Loucy (cell line): Measurements from ENCODE around the gene CCBE1.

Experiments used
- H2AFZ ChIP-seq: fragments of 200-600 bp; sonication (generic); 2 replicates; pipeline ENCODE4 v1.6.0; 2016; ENCODE audit warnings: antibody characterized with exemption, mild to moderate bottlenecking, low read length, moderate library complexity
- H3F3A ChIP-seq: fragments of 200-600 bp; 2 replicates; pipeline ENCODE4 v1.6.0; 2016; ENCODE audit warnings: antibody characterized with exemption, low read depth, mild to moderate bottlenecking
- H3K27me3 ChIP-seq: fragments of 200-600 bp; sonication (generic); 2 replicates; pipeline ENCODE4 v1.6.1; 2014; ENCODE audit warnings: low read length, mild to moderate bottlenecking; ENCODE audit not compliant: insufficient read depth, poor library complexity, severe bottlenecking
- H3K36me3 ChIP-seq: fragments of 200-600 bp; sonication (generic); 2 replicates; pipeline ENCODE4 v1.6.1; 2016; ENCODE audit warnings: low read length; ENCODE audit not compliant: insufficient read depth
- H3K4me1 ChIP-seq: fragments of 200-600 bp; sonication (generic); 2 replicates; pipeline ENCODE4 v1.5.1; 2014; ENCODE audit warnings: low read length, mild to moderate bottlenecking; ENCODE audit not compliant: insufficient read depth, poor library complexity, severe bottlenecking
- H3K4me2 ChIP-seq: fragments of 200-600 bp; sonication (generic); 2 replicates; pipeline ENCODE4 v1.6.0; 2014; ENCODE audit warnings: antibody characterized with exemption, low read length, low read depth, mild to moderate bottlenecking; ENCODE audit not compliant: poor library complexity, severe bottlenecking
- H3K4me3 ChIP-seq: fragments of 200-600 bp; sonication (generic); 2 replicates; pipeline ENCODE4 v1.5.1; 2014; ENCODE audit warnings: low read length, mild to moderate bottlenecking, mixed read lengths; ENCODE audit not compliant: poor library complexity, severe bottlenecking
- H3K79me2 ChIP-seq: fragments of 200-600 bp; sonication (generic); 2 replicates; pipeline ENCODE4 v1.6.1; 2014; ENCODE audit warnings: low read length; ENCODE audit not compliant: insufficient read depth
- H3K9ac ChIP-seq: fragments of 200-600 bp; sonication (generic); 2 replicates; pipeline ENCODE4 v1.6.0; 2014; ENCODE audit warnings: mild to moderate bottlenecking, low read depth, low read length, moderate library complexity; ENCODE audit not compliant: poor library complexity, severe bottlenecking
- H3K9me2 ChIP-seq: fragments of 200-600 bp; sonication (generic); replicated peaks from 2 replicates; pipeline ENCODE4 v1.6.1; 2016; ENCODE audit warnings: low read depth, low read length, mixed read lengths
- H3K9me3 ChIP-seq: fragments of 200-600 bp; sonication (generic); 2 replicates; pipeline ENCODE4 v1.6.1; 2014; ENCODE audit warnings: mild to moderate bottlenecking, antibody characterized with exemption, low read length, low read depth; ENCODE audit not compliant: insufficient read depth
- H4K20me1 ChIP-seq: fragments of 200-600 bp; sonication (generic); 2 replicates; pipeline ENCODE4 v1.6.0; 2014; ENCODE audit warnings: antibody characterized with exemption, low read length, mild to moderate bottlenecking; ENCODE audit not compliant: insufficient read depth, poor library complexity, severe bottlenecking
- CTCF ChIP-seq: fragments of 200-600 bp; sonication (generic); conservative IDR thresholded peaks from 2 replicates; pipeline ENCODE4 v1.5.1; 2014; ENCODE audit warnings: mild to moderate bottlenecking, antibody characterized with exemption, low read length
- EZH2phosphoT487 ChIP-seq: fragments of 200-600 bp; IDR thresholded peaks from 2 replicates; pipeline ENCODE4 v1.6.1; 2018; ENCODE audit warnings: antibody characterized with exemption, mild to moderate bottlenecking, moderate library complexity, borderline replicate concordance

CCBE1 gene

GRCh38 chr18:59536166-59536565, 161.1 kb downstream of the CCBE1 start:
- no peak overlapping the region for H3K4me2 ChIP-seq

GRCh38 chr18:59535055-59535454, 162.2 kb downstream of the CCBE1 start:
- TF ChIP-seq CTCF (no peak), EZH2phosphoT487 (no peak)
- H3K4me1 ChIP-seq = no peaks in the 10 kb centered on the region
- H3K4me2 ChIP-seq = no peak overlapping the region
- H3K9ac ChIP-seq = no peak overlapping the region
- no peak overlapping the region for H3K4me3 ChIP-seq
- no peaks in the 10 kb centered on the region for H3K79me2 ChIP-seq
- no peak overlapping the region for H2AFZ ChIP-seq
- H4K20me1 ChIP-seq = no peaks in the 10 kb centered on the region
- H3K36me3 ChIP-seq = no peaks in the 10 kb centered on the region
- H3K9me2 ChIP-seq = no peaks in the 10 kb centered on the region
- no peaks in the 10 kb centered on the region for H3K27me3 ChIP-seq
- H3F3A ChIP-seq = no peaks in the 10 kb centered on the region
- H3K9me3 ChIP-seq = no peaks in the 10 kb centered on the region

More at GRCh38 chr18:59536166-59536565, 161.1 kb downstream of the CCBE1 start:
- H3K9me2 ChIP-seq = no peaks in the 10 kb centered on the region
- H3K4me1 ChIP-seq = no peaks in the 10 kb centered on the region
- no peaks in the 10 kb centered on the region for H3K79me2 ChIP-seq
- no peak overlapping the region for H3K9ac ChIP-seq
- H3K4me3 ChIP-seq = no peak overlapping the region
- no peaks in the 10 kb centered on the region for H4K20me1 ChIP-seq
- H3K36me3 ChIP-seq = no peaks in the 10 kb centered on the region
- no peaks in the 10 kb centered on the region for H3K27me3 ChIP-seq
- H3K9me3 ChIP-seq = no peaks in the 10 kb centered on the region
- TF ChIP-seq CTCF (no peak), EZH2phosphoT487 (no peak)
- no peak overlapping the region for H2AFZ ChIP-seq
- no peaks in the 10 kb centered on the region for H3F3A ChIP-seq

GRCh38 chr18:59528866-59529265, 168.4 kb downstream of the CCBE1 start:
- Histone ChIP-seq H3K9me3 (no peaks in the 10 kb centered on the region), H3K79me2 (no peaks in the 10 kb centered on the region), H3K4me1 (no peaks in the 10 kb centered on the region), H3K36me3 (no peaks in the 10 kb centered on the region), H3K27me3 (no peaks in the 10 kb centered on the region), H3K9ac (no peak overlapping the region), H3K9me2 (no peaks in the 10 kb centered on the region), H3F3A (no peaks in the 10 kb centered on the region), H3K4me3 (no peak overlapping the region), H2AFZ (no peak overlapping the region), H4K20me1 (no peaks in the 10 kb centered on the region), H3K4me2 (no peak overlapping the region)
- TF ChIP-seq CTCF (no peak), EZH2phosphoT487 (no peak)
